Endothelial cell of umbilical vein (primary cell): ENCODE data around the gene ZNF792.

Experiments used
- GATA2 ChIP-seq: IDR thresholded peaks from 2 replicates; pipeline ENCODE4 v1.7.0; 2011; ENCODE audit warnings: low read depth, mild to moderate bottlenecking, moderate library complexity, mixed read lengths, low read length; ENCODE audit not compliant: insufficient read length, insufficient read depth
- POLR2A ChIP-seq: IDR thresholded peaks from 2 replicates; pipeline ENCODE4 v1.6.1; 2012; ENCODE audit warnings: low read depth, mild to moderate bottlenecking, control low read depth, low read length
- POLR2AphosphoS5 ChIP-seq: IDR thresholded peaks from 2 replicates; pipeline ENCODE4 v1.6.1; 2012; ENCODE audit warnings: low read depth, mild to moderate bottlenecking, control low read depth, low read length, moderate library complexity; ENCODE audit not compliant: insufficient read depth
- TF ChIP-seq, protein P1 (sequence below), 2 donors: IDR thresholded peaks; 1 replicate in 1 of 2; 2 replicates in 1 of 2; pipeline ENCODE4 v1.5.1; 2011; ENCODE audit warnings: low read length in 2 of 2, mild to moderate bottlenecking in 2 of 2, moderate library complexity in 2 of 2, control low read depth in 1 of 2, inconsistent platforms in 1 of 2, low read depth in 1 of 2; ENCODE audit not compliant: insufficient read depth in 1 of 2; ENCODE audit errors: extremely low read depth in 1 of 2

DNA sequence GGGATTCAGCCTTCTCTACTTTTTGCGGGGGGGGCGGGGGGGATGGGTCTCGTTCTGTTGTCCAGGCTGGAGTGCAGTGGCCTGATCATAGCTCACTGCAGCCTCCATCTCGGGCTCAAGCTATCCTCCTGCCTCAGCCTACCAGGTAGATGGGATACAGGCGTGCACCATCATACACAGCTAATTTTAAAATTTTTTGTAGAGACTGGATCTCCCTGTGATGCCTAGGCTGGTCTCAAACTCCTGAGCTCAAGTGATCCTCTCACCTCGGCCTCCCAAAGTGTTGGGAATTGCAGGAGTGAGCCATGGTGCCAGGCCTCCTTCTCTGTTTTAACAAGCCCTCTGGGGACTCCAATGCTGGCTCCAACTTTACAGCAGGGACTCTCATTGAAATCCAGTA is 569 bp upstream of the ZNF792 start:
- TF ChIP-seq POLR2AphosphoS5, result no peak
- TF ChIP-seq, protein P1, sequence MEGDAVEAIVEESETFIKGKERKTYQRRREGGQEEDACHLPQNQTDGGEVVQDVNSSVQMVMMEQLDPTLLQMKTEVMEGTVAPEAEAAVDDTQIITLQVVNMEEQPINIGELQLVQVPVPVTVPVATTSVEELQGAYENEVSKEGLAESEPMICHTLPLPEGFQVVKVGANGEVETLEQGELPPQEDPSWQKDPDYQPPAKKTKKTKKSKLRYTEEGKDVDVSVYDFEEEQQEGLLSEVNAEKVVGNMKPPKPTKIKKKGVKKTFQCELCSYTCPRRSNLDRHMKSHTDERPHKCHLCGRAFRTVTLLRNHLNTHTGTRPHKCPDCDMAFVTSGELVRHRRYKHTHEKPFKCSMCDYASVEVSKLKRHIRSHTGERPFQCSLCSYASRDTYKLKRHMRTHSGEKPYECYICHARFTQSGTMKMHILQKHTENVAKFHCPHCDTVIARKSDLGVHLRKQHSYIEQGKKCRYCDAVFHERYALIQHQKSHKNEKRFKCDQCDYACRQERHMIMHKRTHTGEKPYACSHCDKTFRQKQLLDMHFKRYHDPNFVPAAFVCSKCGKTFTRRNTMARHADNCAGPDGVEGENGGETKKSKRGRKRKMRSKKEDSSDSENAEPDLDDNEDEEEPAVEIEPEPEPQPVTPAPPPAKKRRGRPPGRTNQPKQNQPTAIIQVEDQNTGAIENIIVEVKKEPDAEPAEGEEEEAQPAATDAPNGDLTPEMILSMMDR (IDR thresholded peaks at IDR 0.05; ENCODE audit: extremely low read depth in 1 of 2, insufficient read depth in 1 of 2, low read depth in 1 of 2, low read length in 2 of 2), result no peak
- no peak for TF ChIP-seq POLR2A
- TF ChIP-seq GATA2, result no peak
